Measurements from ENCODE around the gene KCNQ1.
A peak's percentile ranks its signal among the peaks of the same experiment; 100 is the strongest.

KCNQ1 gene

GRCh38 chr11:2685051-2685450 lies 240.2 kb downstream of the KCNQ1 start:
- no peak for TF ChIP-seq Cebpa-rat (IDR thresholded peaks at IDR 0.05)
- Histone ChIP-seq H3K27me3 (no peaks in the 10 kb centered on the region), H3K9me3 (no peaks in the 10 kb centered on the region), H3K4me1 (peaks cover 50% of the 10 kb centered on the region), H3K4me3 (no peak overlapping the region), H3K9ac (no peak overlapping the region), H3K36me3 (peaks cover 62% of the 10 kb centered on the region), H3K27ac (no peak overlapping the region), H4K20me1 (peaks cover 93% of the 10 kb centered on the region), H3K4me2 (no peak overlapping the region)

DNA sequence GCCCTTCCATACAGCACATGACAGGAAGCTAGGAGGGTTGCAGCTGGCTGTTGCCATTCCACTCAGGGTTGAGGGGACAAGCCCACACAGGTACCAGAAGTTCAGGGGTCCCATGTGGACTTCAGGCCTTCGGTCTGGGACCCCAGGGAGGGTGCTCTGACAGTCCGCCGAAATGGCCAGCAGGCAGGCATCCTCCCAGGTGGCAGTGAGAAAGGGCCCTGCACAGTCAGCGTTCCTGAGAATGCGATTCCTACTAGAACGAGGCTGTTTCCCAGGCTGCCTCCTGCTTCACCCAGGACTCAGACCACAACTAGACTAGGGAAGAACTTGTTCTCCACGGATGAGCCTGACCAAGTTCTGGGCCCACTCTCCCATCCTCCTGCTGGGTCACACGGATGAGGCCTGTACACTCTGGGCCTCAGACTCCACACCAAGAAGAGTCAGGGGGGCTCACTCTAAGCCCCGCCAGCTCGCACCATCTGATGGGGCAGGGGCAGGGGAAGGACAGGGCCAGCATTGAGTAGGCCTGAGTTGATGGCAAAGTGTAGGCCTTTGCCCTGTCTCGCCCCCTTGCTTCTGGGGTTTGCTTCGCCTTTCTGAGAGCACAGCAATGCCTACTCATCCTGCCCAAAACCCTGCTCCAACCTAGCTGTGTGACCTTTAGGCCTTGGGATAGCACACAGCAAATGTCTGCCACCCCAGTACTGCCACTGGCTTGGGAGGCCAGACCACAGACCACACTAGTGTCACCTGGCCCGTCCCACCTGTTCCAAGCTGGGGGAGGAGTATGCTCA lies 241.0 kb downstream of the KCNQ1 start:
- no peak overlapping the region for H3K27ac ChIP-seq
- H3K9ac ChIP-seq = no peak overlapping the region
- no peak overlapping the region for H3K4me2 ChIP-seq
- no peaks in the 10 kb centered on the region for H3K9me3 ChIP-seq
- H3K27me3 ChIP-seq = no peaks in the 10 kb centered on the region
- H3K4me3 ChIP-seq = no peak overlapping the region
- H3K36me3 ChIP-seq = peaks cover 62% of the 10 kb centered on the region
- H4K20me1 ChIP-seq = peaks cover 100% of the 10 kb centered on the region
- no peak for TF ChIP-seq Cebpa-rat (IDR thresholded peaks at IDR 0.05)
- peaks cover 57% of the 10 kb centered on the region for H3K4me1 ChIP-seq

DNA sequence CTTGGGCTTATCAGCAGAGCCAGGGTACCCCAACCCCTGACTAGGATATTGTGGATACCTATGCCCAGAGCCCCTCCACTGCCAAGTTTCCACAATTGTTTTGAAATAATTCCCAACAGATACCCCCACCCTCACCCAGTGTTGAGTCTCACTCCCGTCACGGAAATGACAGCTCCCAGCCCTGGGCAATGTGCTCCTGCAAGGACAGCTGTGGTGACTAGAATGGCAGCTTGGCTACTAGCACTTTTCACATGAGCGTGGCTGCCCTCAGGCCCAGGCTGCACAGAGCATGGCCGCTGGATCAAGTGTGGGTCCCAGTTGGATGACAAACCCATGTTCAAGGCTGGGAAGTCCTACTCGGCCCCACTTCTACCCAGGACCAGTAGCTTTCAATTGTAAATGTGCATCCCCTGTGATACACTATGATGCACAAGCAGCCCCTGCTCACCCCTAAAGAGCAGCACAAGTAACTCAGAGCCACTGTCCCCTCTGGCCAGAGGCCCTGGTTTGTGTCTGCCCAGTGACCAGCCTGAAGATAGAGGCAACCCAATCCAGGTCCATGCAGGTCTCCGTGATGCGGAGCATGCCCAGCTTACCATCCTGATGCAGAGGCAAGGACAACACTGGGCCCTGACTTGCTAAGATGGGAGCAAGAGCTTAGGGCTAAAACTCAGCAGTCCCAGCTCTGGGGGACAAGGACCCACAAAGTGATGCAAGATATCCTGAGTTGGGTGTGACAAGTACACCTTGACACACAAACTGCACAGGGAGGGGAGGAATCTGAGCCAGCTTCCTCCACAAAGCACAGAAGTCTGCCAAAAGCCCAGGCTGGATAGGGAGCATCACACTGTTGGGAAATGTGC lies 241.8 kb downstream of the KCNQ1 start:
- Histone ChIP-seq H4K20me1 (peaks cover 100% of the 10 kb centered on the region), H3K36me3 (peaks cover 62% of the 10 kb centered on the region), H3K4me3 (no peak overlapping the region), H3K9ac (no peak overlapping the region), H3K4me1 (peaks cover 59% of the 10 kb centered on the region), H3K27ac (no peak overlapping the region), H3K4me2 (no peak overlapping the region), H3K27me3 (no peaks in the 10 kb centered on the region), H3K9me3 (no peaks in the 10 kb centered on the region)
- no peak for TF ChIP-seq Cebpa-rat (IDR thresholded peaks at IDR 0.05)

- Histone ChIP-seq H3K27ac (no peak overlapping the region), H3K4me3 (no peak overlapping the region), H3K36me3 (peaks cover 60% of the 10 kb centered on the region), H3K4me1 (peaks cover 59% of the 10 kb centered on the region), H4K20me1 (peaks cover 100% of the 10 kb centered on the region), H3K27me3 (no peaks in the 10 kb centered on the region), H3K9ac (no peak overlapping the region), H3K9me3 (no peaks in the 10 kb centered on the region), H3K4me2 (no peak overlapping the region)
- TF ChIP-seq Cebpa-rat (IDR thresholded peaks at IDR 0.05) = no peak
Observed at GRCh38 chr11:2687223-2687530, 242.4 kb downstream of the KCNQ1 start.

DNA sequence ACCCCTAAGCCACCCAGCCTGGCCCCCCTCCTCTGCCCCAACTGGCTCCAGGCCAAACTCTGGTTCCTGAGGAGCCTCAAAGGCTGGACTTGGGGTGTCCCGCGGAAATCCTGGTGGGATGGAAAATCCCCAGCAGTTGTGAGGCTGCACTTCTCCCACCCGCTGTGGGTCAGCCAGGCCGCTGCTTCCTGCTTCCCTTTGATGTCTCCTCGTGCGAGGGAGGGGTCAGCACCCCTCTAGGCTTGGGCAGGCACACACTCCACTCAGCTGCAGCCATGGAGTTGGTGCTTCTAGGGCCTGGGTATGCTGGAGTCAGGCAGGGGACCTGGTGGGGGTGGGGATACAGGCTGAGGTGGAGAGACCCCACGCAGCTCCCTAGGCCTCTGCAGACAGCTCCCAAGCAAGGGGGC lies 243.0 kb downstream of the KCNQ1 start:
- H3K9ac ChIP-seq = no peak overlapping the region
- no peaks in the 10 kb centered on the region for H3K9me3 ChIP-seq
- peak overlapping the region; percentile 84 for H3K4me2 ChIP-seq
- peak overlapping the region; percentile 74; the same call in 1 of the 2 replicates for H3K27ac ChIP-seq
- no peaks in the 10 kb centered on the region for H3K27me3 ChIP-seq
- H3K4me3 ChIP-seq = no peak overlapping the region
- H3K4me1 ChIP-seq = peaks cover 59% of the 10 kb centered on the region
- H3K36me3 ChIP-seq = peaks cover 53% of the 10 kb centered on the region
- no peak for TF ChIP-seq Cebpa-rat (IDR thresholded peaks at IDR 0.05)
- peaks cover 100% of the 10 kb centered on the region for H4K20me1 ChIP-seq

DNA sequence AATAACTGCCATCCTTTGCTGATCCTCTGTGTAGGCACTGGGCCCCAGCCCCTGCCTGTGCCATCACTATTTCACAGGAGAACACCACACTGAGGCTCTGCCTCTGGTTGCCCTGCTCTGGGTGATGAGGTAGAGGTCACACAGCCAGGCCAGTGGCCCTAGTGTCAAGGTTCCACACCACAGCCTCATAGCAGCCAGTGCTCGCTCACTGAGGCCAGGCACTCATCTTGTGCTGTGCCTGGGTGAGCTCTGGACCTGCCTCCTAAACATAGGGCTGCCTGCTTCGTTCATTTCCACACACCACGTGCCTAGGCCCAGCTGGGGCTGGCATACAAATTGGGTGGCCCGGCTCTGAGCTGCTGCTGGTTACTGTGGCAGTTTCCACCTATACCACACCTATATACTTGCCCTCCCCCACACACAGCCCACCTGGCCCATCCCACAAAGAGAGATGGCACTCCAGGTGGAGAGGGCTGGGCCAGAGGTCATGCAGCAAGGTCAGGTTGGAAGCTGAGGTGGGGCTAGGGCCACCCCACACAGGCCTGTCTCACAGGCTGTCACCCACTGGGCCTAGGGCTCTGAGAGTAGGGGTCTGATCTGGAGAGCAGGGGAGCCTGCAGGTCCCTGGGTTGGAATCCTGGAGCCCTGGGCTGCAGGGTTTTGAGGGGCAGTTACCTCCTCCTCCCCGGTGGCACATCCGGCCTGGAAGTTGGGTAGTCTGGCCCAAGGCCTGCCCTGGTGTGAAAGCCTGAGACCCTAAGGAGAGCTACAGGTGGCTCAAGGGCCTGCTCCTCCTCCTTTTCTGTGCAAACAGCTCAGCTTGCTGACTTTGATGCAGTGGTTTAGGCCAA lies 243.8 kb downstream of the KCNQ1 start:
- Histone ChIP-seq H3K27ac (peak overlapping the region; percentile 74), H3K9ac (no peak overlapping the region), H3K9me3 (no peaks in the 10 kb centered on the region), H3K4me2 (peak overlapping the region; percentile 84), H3K4me3 (no peak overlapping the region), H3K4me1 (peaks cover 62% of the 10 kb centered on the region), H4K20me1 (peaks cover 100% of the 10 kb centered on the region), H3K36me3 (peaks cover 48% of the 10 kb centered on the region; the same call in 1 of the 2 replicates), H3K27me3 (no peaks in the 10 kb centered on the region)
- no peak for TF ChIP-seq Cebpa-rat (IDR thresholded peaks at IDR 0.05)

DNA sequence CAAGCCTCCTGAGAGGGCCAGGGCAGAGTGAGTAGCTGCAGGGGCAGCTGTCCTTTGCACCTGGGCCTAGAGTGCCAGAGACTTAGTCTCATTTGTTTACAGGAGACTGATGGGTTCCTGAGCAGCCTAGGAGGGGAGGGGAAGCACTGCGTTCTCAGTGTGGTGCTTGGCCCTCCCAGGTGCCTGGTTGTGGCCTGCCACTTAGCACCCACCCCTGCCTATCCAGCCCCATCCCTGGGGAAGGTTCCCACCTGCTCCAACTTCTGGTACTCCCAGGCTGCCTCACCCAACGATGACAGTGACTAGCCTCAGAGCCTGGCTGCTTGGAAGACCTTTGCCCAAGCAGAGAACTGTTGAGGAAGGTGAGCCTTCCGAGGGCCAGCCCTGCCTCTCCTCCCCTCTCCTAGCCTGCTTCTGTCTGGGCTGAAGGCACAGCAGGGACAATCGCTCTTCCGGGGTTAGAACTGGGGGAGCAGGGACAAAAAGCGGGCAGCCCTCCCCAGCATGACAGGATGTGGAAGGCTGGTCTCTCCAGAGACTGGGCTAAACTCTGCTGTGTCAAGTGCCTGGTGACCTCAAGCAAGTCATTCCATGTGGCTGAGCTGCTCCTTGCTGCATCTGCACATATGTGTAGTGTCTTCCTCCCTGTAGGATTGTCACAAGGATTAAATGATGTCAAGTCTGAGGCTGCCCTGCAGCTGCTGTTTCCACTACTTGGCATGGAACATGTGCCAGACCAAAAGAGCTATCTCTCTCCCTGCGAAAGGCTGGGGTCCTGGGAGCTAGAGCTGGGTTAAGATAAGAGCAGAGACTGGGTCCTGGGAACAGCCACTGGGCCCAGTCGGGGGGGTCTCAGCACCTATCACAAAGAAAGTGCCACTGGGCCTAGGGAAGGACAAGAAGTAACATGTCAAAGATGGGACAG lies 245.1 kb downstream of the KCNQ1 start:
- peaks cover 37% of the 10 kb centered on the region; the same call in 1 of the 2 replicates for H3K36me3 ChIP-seq
- H3K4me3 ChIP-seq = peak overlapping the region; percentile 15; the same call in 1 of the 2 replicates
- H3K9ac ChIP-seq = peak overlapping the region; percentile 48
- no peak for TF ChIP-seq Cebpa-rat (IDR thresholded peaks at IDR 0.05)
- H3K4me2 ChIP-seq = peak overlapping the region; percentile 84
- H4K20me1 ChIP-seq = peaks cover 100% of the 10 kb centered on the region
- no peaks in the 10 kb centered on the region for H3K27me3 ChIP-seq
- H3K4me1 ChIP-seq = peaks cover 75% of the 10 kb centered on the region
- no peaks in the 10 kb centered on the region for H3K9me3 ChIP-seq
- peak overlapping the region; percentile 74 for H3K27ac ChIP-seq

DNA sequence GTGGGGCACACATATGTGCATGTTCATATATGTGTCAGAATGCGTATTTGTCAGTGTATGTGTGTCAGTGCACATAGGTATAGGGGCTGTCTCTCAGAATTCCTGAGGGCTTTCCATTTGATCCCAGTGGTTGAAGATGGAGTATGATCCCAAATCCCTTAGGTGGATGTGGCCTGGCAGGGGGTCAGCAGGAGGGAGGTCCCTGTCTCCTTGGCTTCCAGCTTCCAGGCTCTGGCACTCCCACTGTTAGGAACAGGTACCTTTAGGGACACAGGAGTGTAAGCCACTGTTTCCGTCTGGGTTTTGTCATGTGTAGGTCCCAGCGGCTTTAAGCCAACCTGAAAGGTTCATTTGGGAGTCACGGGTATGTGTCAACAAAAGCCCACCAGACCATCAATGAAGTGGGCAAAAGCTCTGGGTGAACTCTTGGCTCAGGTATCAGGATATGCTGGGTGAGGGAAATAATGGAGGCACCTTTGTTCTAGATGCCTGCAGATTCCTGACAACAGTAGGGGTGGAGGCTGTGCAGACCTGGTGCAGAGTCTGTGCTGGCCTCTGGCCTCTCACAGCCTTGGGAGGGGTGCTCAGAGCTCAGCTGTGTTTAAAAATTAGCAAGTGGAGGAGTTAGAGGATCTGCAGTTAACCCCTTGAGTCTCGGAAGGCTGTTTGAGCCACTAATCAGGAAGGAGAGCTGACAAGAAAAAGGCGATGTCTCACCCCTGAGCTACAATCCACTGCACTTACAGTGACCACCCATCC lies 246.0 kb downstream of the KCNQ1 start:
- Histone ChIP-seq H3K4me1 (peaks cover 84% of the 10 kb centered on the region), H3K4me2 (peak overlapping the region; percentile 84), H3K9ac (0 out of 2 replicates have a peak overlapping the region, but pooled peaks have one; percentile 48), H3K9me3 (no peaks in the 10 kb centered on the region), H3K4me3 (no peak overlapping the region), H3K27ac (peak overlapping the region; percentile 74), H4K20me1 (peaks cover 100% of the 10 kb centered on the region), H3K36me3 (peaks cover 29% of the 10 kb centered on the region; the same call in 1 of the 2 replicates), H3K27me3 (no peaks in the 10 kb centered on the region)
- TF ChIP-seq Cebpa-rat (IDR thresholded peaks at IDR 0.05) = no peak

All from BLaER1 (cell line).